ENCODE results near the gene NEURL1.

Gene NEURL1

DNA sequence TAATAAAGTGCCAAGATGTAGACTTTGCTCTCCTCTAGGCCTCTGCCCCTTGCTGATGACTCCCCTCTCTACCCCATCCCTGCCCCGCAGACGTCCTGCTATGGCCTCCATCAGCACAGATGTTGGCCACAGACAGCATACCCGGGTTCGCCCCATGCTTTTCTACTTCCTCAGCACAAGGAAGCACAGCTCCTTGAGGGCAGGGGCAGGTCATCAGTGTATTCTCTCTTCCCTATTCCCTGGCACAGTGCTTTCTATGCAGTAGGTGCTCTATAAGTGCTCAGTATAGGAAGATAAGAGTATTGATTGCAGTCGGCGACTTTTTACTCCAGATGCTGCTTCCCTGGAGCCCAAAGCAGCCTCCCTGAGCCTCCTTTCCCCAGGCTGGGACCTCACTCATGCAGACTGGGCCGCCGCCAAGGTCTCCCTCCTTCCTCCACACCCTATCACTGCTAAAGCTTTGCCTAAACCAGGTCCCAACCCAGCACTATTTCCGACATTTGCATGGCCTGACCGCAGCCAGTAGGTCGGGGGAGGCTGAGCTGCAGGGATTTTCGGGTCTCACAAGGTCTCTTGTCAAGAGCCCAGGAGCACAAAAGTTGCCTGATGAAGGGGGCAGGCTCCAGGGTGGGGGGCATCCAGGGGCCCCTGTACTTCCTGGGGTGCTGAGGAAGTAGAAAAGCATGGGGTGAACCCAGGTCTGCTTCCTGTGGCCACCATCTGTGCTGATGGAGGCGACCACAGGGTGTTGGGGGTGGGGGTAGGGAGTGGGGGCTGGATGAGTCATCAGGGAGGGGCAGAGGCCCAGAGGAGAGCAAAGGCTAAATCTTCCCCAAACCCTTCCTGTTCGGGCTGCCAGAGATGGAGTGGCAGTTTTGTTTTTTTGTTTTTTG, 22.5 kb upstream of the NEURL1 start:
- peak; percentile 89 for DNase-seq (ENCODE audit: low spot score)
- in situ Hi-C loops (cut with MboI; ENCODE audit: low pct_unique_long_range_greater_than_20kb, low sequenced_read_pairs, unreplicated experiment): no loop called here

DNA sequence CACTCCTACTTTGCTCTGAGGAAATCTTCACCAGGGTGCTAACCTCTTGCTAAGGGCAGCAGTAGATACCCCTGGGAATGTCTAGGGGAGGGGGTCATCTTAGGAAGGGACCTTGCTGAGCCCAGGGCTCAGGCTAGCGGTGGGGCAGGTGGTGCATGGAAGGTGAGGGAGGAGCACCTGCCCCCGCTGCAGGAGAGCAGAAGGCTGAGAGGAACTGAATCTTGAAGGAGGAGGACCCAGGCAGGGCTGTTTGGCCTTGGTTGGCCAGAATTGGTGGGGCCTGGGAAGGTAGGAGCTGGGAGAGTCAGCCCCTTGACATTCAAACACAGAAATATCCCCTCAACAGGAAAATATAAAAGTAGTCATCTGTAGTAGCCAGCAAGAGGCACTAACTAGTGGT, 21.5 kb upstream of the NEURL1 start:
- in situ Hi-C loops (cut with MboI; ENCODE audit: low pct_unique_long_range_greater_than_20kb, low sequenced_read_pairs, unreplicated experiment): no loop called here
- TF ChIP-seq CTCF (IDR thresholded peaks at IDR 0.05; ENCODE audit: extremely low read depth, insufficient read depth, missing control alignments): no peak
- peak; percentile 72 for DNase-seq (ENCODE audit: low spot score)

More for the DNA sequence above, 22.5 kb upstream of the NEURL1 start:
- TF ChIP-seq CTCF (IDR thresholded peaks at IDR 0.05; ENCODE audit: extremely low read depth, insufficient read depth, missing control alignments): no peak

DNA sequence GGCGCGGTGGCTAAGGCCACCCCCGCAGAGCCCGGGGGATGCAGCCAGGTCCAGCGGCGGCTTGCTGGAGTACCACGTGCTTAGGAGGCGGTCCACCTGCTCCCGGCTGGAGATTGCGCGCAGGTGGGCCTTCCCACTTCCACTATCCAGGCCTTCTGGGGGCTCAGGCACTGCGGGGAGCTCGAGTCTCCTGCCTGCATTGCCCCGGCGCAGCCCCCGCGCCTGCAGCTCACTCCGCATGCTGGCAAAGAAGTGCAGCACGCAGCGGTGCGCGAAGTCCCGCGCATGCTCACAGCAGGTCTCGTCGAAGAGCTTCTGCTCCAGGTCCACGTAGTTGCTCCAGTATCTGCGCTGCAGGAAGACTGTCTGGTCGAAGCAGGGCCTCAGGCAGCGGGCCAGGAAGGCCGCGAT, 20.2 kb upstream of the NEURL1 start:
- DNase-seq (ENCODE audit: low spot score): no peak
- TF ChIP-seq CTCF (IDR thresholded peaks at IDR 0.05; ENCODE audit: extremely low read depth, insufficient read depth, missing control alignments): no peak
- in situ Hi-C loops (cut with MboI; ENCODE audit: low pct_unique_long_range_greater_than_20kb, low sequenced_read_pairs, unreplicated experiment): no loop called here

- in situ Hi-C loops (cut with MboI; ENCODE audit: low pct_unique_long_range_greater_than_20kb, low sequenced_read_pairs, unreplicated experiment): no loop called here
- no peak for TF ChIP-seq CTCF (IDR thresholded peaks at IDR 0.05; ENCODE audit: extremely low read depth, insufficient read depth, missing control alignments)
- DNase-seq (ENCODE audit: low spot score): no peak
Observed at GRCh38 chr10:103474077-103474476, 19.4 kb upstream of the NEURL1 start.

GRCh38 chr10:103475437-103475836, 18.1 kb upstream of the NEURL1 start:
- no peak for DNase-seq (ENCODE audit: low spot score)
- TF ChIP-seq CTCF (IDR thresholded peaks at IDR 0.05; ENCODE audit: extremely low read depth, insufficient read depth, missing control alignments): no peak
- in situ Hi-C loops (cut with MboI; ENCODE audit: low pct_unique_long_range_greater_than_20kb, low sequenced_read_pairs, unreplicated experiment): loop anchor here (5.0 to 25.0 kb wide), 2 partner anchors 63 to 638 kb away; partner anchors contain the start of gene CYP17A1

- TF ChIP-seq CTCF (IDR thresholded peaks at IDR 0.05; ENCODE audit: extremely low read depth, insufficient read depth, missing control alignments): peak; percentile 63
- no peak for DNase-seq (ENCODE audit: low spot score)
- in situ Hi-C loops (cut with MboI; ENCODE audit: low pct_unique_long_range_greater_than_20kb, low sequenced_read_pairs, unreplicated experiment): loop anchor here (5.0 to 25.0 kb wide), 2 partner anchors 64 to 639 kb away; partner anchors contain the start of gene CYP17A1
Observed at GRCh38 chr10:103476046-103476768, 17.3 kb upstream of the NEURL1 start.

Measured in GM13977 (cell line).